SK-N-SH (cell line): ENCODE measurements around the gene STOML2. TPM values are rescaled to one million over a fixed set of nuclear protein-coding genes. Genes with fewer than 3 reads are reported as not detected.

ENCODE experiments used
- CTCF ChIA-PET: fragments of 300-600, 350-600 bp; formaldehyde crosslinking; extraction: SDS; loops from one replicate; lab custom pipeline; 2021; lab: Yijun Ruan, JAX
- POLR2A ChIA-PET: fragments of 350-600 bp; sonication (Branson Sonifier 250); formaldehyde crosslinking; extraction: SDS; loops from one replicate; lab custom pipeline; 2020; ENCODE audit warnings: antibody characterized with exemption, inconsistent platforms; lab: Yijun Ruan, JAX
- DNase-seq: peaks from one replicate; pipeline ENCODE4 v3.0.0; 2012
- H2AFZ ChIP-seq: fragments of 200-600 bp; sonication (generic); 2 replicates; pipeline ENCODE4 v1.8.1; 2016; ENCODE audit warnings: antibody characterized with exemption, mild to moderate bottlenecking, low read depth
- H3F3A ChIP-seq: fragments of 200-600 bp; sonication (generic); replicated peaks from 2 replicates; pipeline ENCODE3; 2016; ENCODE audit warnings: antibody characterized with exemption, mild to moderate bottlenecking; ENCODE audit not compliant: insufficient read depth
- H3K27ac ChIP-seq, 2 experiments: fragments of 200-500 bp in 1 of 2; fragments of 200-600 bp in 1 of 2; sonication (Bioruptor generic) in 1 of 2; sonication (generic), shearing (Covaris generic) in 1 of 2; 2 replicates each; pipeline versions ENCODE4 v1.5.1 to v1.6.1; 2014 to 2016; ENCODE audit warnings: low read depth in 2 of 2, inconsistent platforms in 1 of 2, low read length in 1 of 2, mild to moderate bottlenecking in 1 of 2, mixed read lengths in 1 of 2
- H3K27me3 ChIP-seq: fragments of 200-600 bp; sonication (generic), shearing (Covaris generic); 2 replicates; pipeline ENCODE4 v1.6.1; 2016; ENCODE audit warnings: mixed run types; ENCODE audit not compliant: insufficient read depth
- H3K36me3 ChIP-seq, 2 experiments: fragments of 200-500 bp in 1 of 2; fragments of 200-600 bp in 1 of 2; sonication (Bioruptor generic) in 1 of 2; sonication (generic) in 1 of 2; replicated peaks in 1 of 2; 2 replicates each; pipeline versions ENCODE3 to v1.5.1; 2014 to 2016; ENCODE audit warnings: low read length in 1 of 2, mild to moderate bottlenecking in 1 of 2; ENCODE audit not compliant: insufficient read depth in 2 of 2, control insufficient read depth in 1 of 2
- H3K4me1 ChIP-seq, 2 experiments: fragments of 200-500 bp in 1 of 2; fragments of 200-600 bp in 1 of 2; sonication (Bioruptor generic) in 1 of 2; sonication (generic), shearing (Covaris generic) in 1 of 2; 2 replicates each; pipeline versions ENCODE4 v1.5.1 to v1.6.1; 2014 to 2016; ENCODE audit warnings: low read depth in 1 of 2, low read length in 1 of 2, mixed run types in 1 of 2; ENCODE audit not compliant: insufficient read depth in 2 of 2, control insufficient read depth in 1 of 2
- H3K4me2 ChIP-seq: fragments of 200-600 bp; sonication (generic), shearing (Covaris generic); 2 replicates; pipeline ENCODE4 v1.6.1; 2017; ENCODE audit warnings: mixed run types
- H3K4me3 ChIP-seq, 2 experiments: fragments of 200-500 bp in 1 of 2; fragments of 200-600 bp in 1 of 2; sonication (Bioruptor generic) in 1 of 2; sonication (generic), shearing (Covaris generic) in 1 of 2; 2 replicates each; pipeline versions ENCODE4 v1.5.1 to v1.8.1; 2014 to 2016; ENCODE audit warnings: low read depth in 2 of 2, inconsistent platforms in 1 of 2, low read length in 1 of 2, mild to moderate bottlenecking in 1 of 2, mixed read lengths in 1 of 2, moderate library complexity in 1 of 2
- H3K79me2 ChIP-seq: fragments of 200-600 bp; sonication (generic); 2 replicates; pipeline ENCODE4 v1.8.1; 2017; ENCODE audit warnings: mild to moderate bottlenecking; ENCODE audit not compliant: insufficient read depth
- H3K9ac ChIP-seq: fragments of 200-600 bp; sonication (generic); 2 replicates; pipeline ENCODE4 v1.6.1; 2017; ENCODE audit warnings: mixed run types
- H3K9me2 ChIP-seq: fragments of 200-600 bp; sonication (generic); 2 replicates; pipeline ENCODE4 v1.6.1; 2017; ENCODE audit warnings: mixed run types
- H3K9me3 ChIP-seq: fragments of 200-600 bp; sonication (generic); 2 replicates; pipeline ENCODE4 v1.6.1; 2017; ENCODE audit warnings: mixed run types, mild to moderate bottlenecking, moderate library complexity
- H4K20me1 ChIP-seq: fragments of 200-600 bp; sonication (generic); 2 replicates; pipeline ENCODE4 v1.6.1; 2017; ENCODE audit warnings: mild to moderate bottlenecking, mixed run types; ENCODE audit not compliant: insufficient read depth
- EZH2phosphoT487 ChIP-seq: fragments of 200-600 bp; sonication (generic); IDR thresholded peaks from 2 replicates; pipeline ENCODE4 v1.6.1; 2017; ENCODE audit warnings: low read depth, mixed run types, mild to moderate bottlenecking, antibody characterized with exemption, moderate library complexity, borderline replicate concordance
- FOXM1 ChIP-seq: IDR thresholded peaks from 2 replicates; pipeline ENCODE4 v1.4.0; 2012; ENCODE audit warnings: low read depth, mild to moderate bottlenecking
- GABPA ChIP-seq: IDR thresholded peaks from 2 replicates; pipeline ENCODE4 v1.4.0; 2012; ENCODE audit warnings: low read depth, mild to moderate bottlenecking
- GATA2 ChIP-seq: sonication (generic); formaldehyde crosslinking; IDR thresholded peaks from 2 replicates; pipeline ENCODE4 v1.5.0; 2020; ENCODE audit warnings: mild to moderate bottlenecking, missing genetic modification reagents
- JUND ChIP-seq: IDR thresholded peaks from 2 replicates; pipeline ENCODE4 v1.4.0; 2012
- MEF2A ChIP-seq: IDR thresholded peaks from 2 replicates; pipeline ENCODE4 v1.4.0; 2012; ENCODE audit warnings: low read depth, borderline replicate concordance
- MXI1 ChIP-seq: IDR thresholded peaks from 2 replicates; pipeline ENCODE4 v1.6.1; 2012; ENCODE audit warnings: mild to moderate bottlenecking, low read depth, low read length, improper control_type of control experiment
- POLR2AphosphoS5 ChIP-seq: IDR thresholded peaks from 2 replicates; pipeline ENCODE4 v1.6.1; 2012; ENCODE audit warnings: low read depth, low read length
- RCOR1 ChIP-seq: fragments of 150-350 bp; IDR thresholded peaks from 2 replicates; pipeline ENCODE4 v1.6.1; 2017; ENCODE audit warnings: antibody characterized with exemption, low read length
- RFX5 ChIP-seq: IDR thresholded peaks from 2 replicates; pipeline ENCODE4 v1.6.1; 2012; ENCODE audit warnings: mild to moderate bottlenecking, improper control_type of control experiment, low read length
- RXRA ChIP-seq: IDR thresholded peaks from 2 replicates; pipeline ENCODE4 v1.4.0; 2012; ENCODE audit warnings: low read depth, mild to moderate bottlenecking, borderline replicate concordance
- TEAD4 ChIP-seq: IDR thresholded peaks from 2 replicates; pipeline ENCODE4 v1.4.0; 2012; ENCODE audit warnings: mild to moderate bottlenecking, borderline replicate concordance; ENCODE audit not compliant: insufficient read depth
- YY1 ChIP-seq: IDR thresholded peaks from 2 replicates; pipeline ENCODE4 v1.4.0; 2012; ENCODE audit warnings: low read depth, mild to moderate bottlenecking
- WGBS: methylation state at CpG from one replicate; pipeline ENCODE4 v1.1.6; 2017; ENCODE audit warnings: low lambda C conversion rate; 5-methylcytosine and 5-hydroxymethylcytosine counted together
- polyA plus RNA-seq, 3 experiments: library from polyadenylated mRNA; depleted of rRNA; stranded (reverse); fragments of >200 nt; gene quantifications; 2 replicates each; pipeline ENCODE4 v1.2.3, GENCODE V29; 2012
- TF ChIP-seq, protein P1 (sequence below): fragments of 150-350 bp; IDR thresholded peaks from 2 replicates; pipeline ENCODE4 v1.6.1; 2016; ENCODE audit warnings: mild to moderate bottlenecking, low read depth, low read length
- TF ChIP-seq, protein P2 (sequence below): IDR thresholded peaks from 2 replicates; pipeline ENCODE4 v1.4.0; 2012; ENCODE audit warnings: low read depth, borderline replicate concordance
- TF ChIP-seq, protein P3 (sequence below): fragments of 200-600 bp; sonication (generic); IDR thresholded peaks from 2 replicates; pipeline ENCODE4 v1.6.1; 2017; ENCODE audit warnings: antibody characterized with exemption, mild to moderate bottlenecking, moderate library complexity
- TF ChIP-seq, protein P4 (sequence below): fragments of 150-350 bp; IDR thresholded peaks from 2 replicates; pipeline ENCODE4 v1.6.1; 2017; ENCODE audit warnings: antibody characterized with exemption, low read length, low read depth, borderline replicate concordance

The STOML2 gene
- polyA plus RNA-seq, 1 of the 3 experiments (the other 2 are of a cell fraction): 232 TPM

DNA sequence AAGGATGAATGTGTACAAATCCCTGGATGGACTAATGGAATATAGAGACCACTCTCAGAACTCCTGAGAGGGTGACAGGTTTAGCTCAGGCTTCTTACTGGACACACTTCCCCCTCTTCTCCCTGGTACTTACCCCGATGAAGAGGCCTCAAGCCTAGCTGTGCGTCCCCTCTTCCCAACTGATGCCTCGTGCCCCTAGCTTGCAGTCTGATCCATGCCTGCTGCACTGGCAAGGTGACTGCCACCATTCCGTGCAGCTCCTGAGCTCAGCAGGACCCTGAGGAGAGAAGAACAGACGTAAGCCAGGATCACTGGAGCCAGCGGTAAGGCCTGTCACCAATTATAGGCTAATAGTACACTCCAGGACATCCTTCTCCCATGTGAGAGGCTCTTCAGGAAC lies 5.5 kb upstream of the STOML2 start:
- no peaks in the 10 kb centered on the region for H3K27me3 ChIP-seq
- H4K20me1 ChIP-seq: peaks cover 19% of the 10 kb centered on the region; the same call in 1 of the 2 replicates
- ChIA-PET CTCF (interaction anchor here (1.8 to 3.2 kb wide), 2 partner anchors 7 to 12 kb away, joined by 8 to 13 read pairs; partner anchors contain the start of genes ATOSB and PIGO), POLR2A (interaction anchor here (0.6 kb wide), 1 partner anchor 179 kb away, joined by 3 read pairs; no protein-coding TSS in a partner anchor)
- TF ChIP-seq FOXM1 (no peak), GABPA (no peak), RCOR1 (no peak), RFX5 (no peak), EZH2phosphoT487 (no peak), YY1 (no peak), GATA2 (CRISPR knock-in tag) (no peak), TEAD4 (no peak), MEF2A (no peak), POLR2AphosphoS5 (no peak), RXRA (no peak), JUND (no peak), MXI1 (no peak)
- TF ChIP-seq, protein P1, sequence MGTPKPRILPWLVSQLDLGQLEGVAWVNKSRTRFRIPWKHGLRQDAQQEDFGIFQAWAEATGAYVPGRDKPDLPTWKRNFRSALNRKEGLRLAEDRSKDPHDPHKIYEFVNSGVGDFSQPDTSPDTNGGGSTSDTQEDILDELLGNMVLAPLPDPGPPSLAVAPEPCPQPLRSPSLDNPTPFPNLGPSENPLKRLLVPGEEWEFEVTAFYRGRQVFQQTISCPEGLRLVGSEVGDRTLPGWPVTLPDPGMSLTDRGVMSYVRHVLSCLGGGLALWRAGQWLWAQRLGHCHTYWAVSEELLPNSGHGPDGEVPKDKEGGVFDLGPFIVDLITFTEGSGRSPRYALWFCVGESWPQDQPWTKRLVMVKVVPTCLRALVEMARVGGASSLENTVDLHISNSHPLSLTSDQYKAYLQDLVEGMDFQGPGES: no peak
- TF ChIP-seq, protein P2, sequence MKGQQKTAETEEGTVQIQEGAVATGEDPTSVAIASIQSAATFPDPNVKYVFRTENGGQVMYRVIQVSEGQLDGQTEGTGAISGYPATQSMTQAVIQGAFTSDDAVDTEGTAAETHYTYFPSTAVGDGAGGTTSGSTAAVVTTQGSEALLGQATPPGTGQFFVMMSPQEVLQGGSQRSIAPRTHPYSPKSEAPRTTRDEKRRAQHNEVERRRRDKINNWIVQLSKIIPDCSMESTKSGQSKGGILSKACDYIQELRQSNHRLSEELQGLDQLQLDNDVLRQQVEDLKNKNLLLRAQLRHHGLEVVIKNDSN: no peak
- TF ChIP-seq, protein P3, sequence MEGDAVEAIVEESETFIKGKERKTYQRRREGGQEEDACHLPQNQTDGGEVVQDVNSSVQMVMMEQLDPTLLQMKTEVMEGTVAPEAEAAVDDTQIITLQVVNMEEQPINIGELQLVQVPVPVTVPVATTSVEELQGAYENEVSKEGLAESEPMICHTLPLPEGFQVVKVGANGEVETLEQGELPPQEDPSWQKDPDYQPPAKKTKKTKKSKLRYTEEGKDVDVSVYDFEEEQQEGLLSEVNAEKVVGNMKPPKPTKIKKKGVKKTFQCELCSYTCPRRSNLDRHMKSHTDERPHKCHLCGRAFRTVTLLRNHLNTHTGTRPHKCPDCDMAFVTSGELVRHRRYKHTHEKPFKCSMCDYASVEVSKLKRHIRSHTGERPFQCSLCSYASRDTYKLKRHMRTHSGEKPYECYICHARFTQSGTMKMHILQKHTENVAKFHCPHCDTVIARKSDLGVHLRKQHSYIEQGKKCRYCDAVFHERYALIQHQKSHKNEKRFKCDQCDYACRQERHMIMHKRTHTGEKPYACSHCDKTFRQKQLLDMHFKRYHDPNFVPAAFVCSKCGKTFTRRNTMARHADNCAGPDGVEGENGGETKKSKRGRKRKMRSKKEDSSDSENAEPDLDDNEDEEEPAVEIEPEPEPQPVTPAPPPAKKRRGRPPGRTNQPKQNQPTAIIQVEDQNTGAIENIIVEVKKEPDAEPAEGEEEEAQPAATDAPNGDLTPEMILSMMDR: no peak
- TF ChIP-seq, protein P4, sequence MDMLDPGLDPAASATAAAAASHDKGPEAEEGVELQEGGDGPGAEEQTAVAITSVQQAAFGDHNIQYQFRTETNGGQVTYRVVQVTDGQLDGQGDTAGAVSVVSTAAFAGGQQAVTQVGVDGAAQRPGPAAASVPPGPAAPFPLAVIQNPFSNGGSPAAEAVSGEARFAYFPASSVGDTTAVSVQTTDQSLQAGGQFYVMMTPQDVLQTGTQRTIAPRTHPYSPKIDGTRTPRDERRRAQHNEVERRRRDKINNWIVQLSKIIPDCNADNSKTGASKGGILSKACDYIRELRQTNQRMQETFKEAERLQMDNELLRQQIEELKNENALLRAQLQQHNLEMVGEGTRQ: no peak
- DNase-seq: no peak
- H3K9me3 ChIP-seq: no peaks in the 10 kb centered on the region
- H3K9me2 ChIP-seq: no peaks in the 10 kb centered on the region
- H2AFZ ChIP-seq: no peak overlapping the region
- H3K4me2 ChIP-seq: no peak overlapping the region
- peaks cover 33% of the 10 kb centered on the region for H3F3A ChIP-seq
- peaks cover 30 to 37% of the 10 kb centered on the region in 2 experiments for H3K4me1 ChIP-seq
- H3K4me3 ChIP-seq: no peak overlapping the region
- H3K9ac ChIP-seq: no peak overlapping the region
- peaks cover 51% of the 10 kb centered on the region for H3K79me2 ChIP-seq
- no peak overlapping the region for H3K27ac ChIP-seq
- peaks cover 25 to 47% of the 10 kb centered on the region in 2 experiments for H3K36me3 ChIP-seq
- WGBS: 97% methylated on average over 3 of the region's 6 CpGs
